HG02759 (cell line): Measurements from ENCODE around the gene SLC4A3.
A peak's percentile ranks its signal among the peaks of the same experiment; 100 is the strongest.
"Not testable (repeated sequence)": the region's sequence is repeated elsewhere in the genome, so short reads cannot be mapped to it uniquely, and the experiment has no call there.

Experiments used
- ATAC-seq: cut with Tn5 transposase; IDR thresholded peaks from one replicate; pipeline ENCODE4 v1.9.1; 2021; ENCODE audit warnings: mild to moderate bottlenecking, moderate library complexity; ENCODE audit not compliant: unreplicated experiment

SLC4A3 gene

GRCh38 chr2:219644801-219645480 lies 17.5 kb downstream of the SLC4A3 start:
- ATAC-seq: no peak

GRCh38 chr2:219645631-219646527 lies 18.4 kb downstream of the SLC4A3 start:
- ATAC-seq: no peak

GRCh38 chr2:219648176-219648575 lies 20.7 kb downstream of the SLC4A3 start:
- ATAC-seq: no peak

- ATAC-seq: no peak
These were observed 21.5 kb downstream of the SLC4A3 start for GRCh38 chr2:219648963-219649362.

GRCh38 chr2:219650426-219651248 lies 23.2 kb downstream of the SLC4A3 start:
- peak; percentile 50 for ATAC-seq

- not testable (repeated sequence) for ATAC-seq
These were observed 24.2 kb downstream of the SLC4A3 start for GRCh38 chr2:219651656-219652055.

GRCh38 chr2:219656526-219656925 lies 29.1 kb downstream of the SLC4A3 start:
- no peak for ATAC-seq

- no peak for ATAC-seq
These were observed 30.9 kb downstream of the SLC4A3 start for GRCh38 chr2:219658196-219658846.

- ATAC-seq: no peak
These were observed 31.4 kb downstream of the SLC4A3 start for GRCh38 chr2:219658874-219659273.

- ATAC-seq: peak; percentile 96
These were observed 33.9 kb downstream of the SLC4A3 start for GRCh38 chr2:219661197-219661954.

- ATAC-seq: peak; percentile 18
These were observed 34.5 kb downstream of the SLC4A3 start for GRCh38 chr2:219661955-219662395.

- ATAC-seq: no peak
These were observed 35.1 kb downstream of the SLC4A3 start for GRCh38 chr2:219662566-219662965.

GRCh38 chr2:219663116-219663762 lies 35.8 kb downstream of the SLC4A3 start:
- no peak for ATAC-seq

- ATAC-seq: no peak
These were observed 36.6 kb downstream of the SLC4A3 start for GRCh38 chr2:219664041-219664440.

- no peak for ATAC-seq
These were observed 37.5 kb downstream of the SLC4A3 start for GRCh38 chr2:219664944-219665343.

- no peak for ATAC-seq
These were observed 38.5 kb downstream of the SLC4A3 start for GRCh38 chr2:219665926-219666325.

- no peak for ATAC-seq
These were observed 40.9 kb downstream of the SLC4A3 start for GRCh38 chr2:219668316-219668715.

- ATAC-seq: no peak
These were observed 43.0 kb downstream of the SLC4A3 start for GRCh38 chr2:219670386-219670785.

GRCh38 chr2:219671279-219671678 lies 43.8 kb downstream of the SLC4A3 start:
- no peak for ATAC-seq
